Liver (tissue), 9 donors: ENCODE measurements around the gene FGD6. TPM values are rescaled to one million over a fixed set of nuclear protein-coding genes. Genes with fewer than 3 reads are reported as not detected.

Experiments
- DNase-seq: peaks from one replicate; pipeline ENCODE4 v3.0.0-alpha.2; 2017; ENCODE audit warnings: low spot score
- H3K27ac ChIP-seq, 2 donors: one replicate each; pipeline ENCODE4 v1.7.0; 2013; ENCODE audit warnings: inconsistent platforms in 2 of 2, low read length in 2 of 2, control low read depth in 1 of 2, low read depth in 1 of 2, mild to moderate bottlenecking in 1 of 2
- H3K27me3 ChIP-seq, 4 donors: one replicate each; pipeline versions ENCODE4 v1.6.1 to v1.7.0; 2013; ENCODE audit warnings: low read length in 3 of 4, inconsistent platforms in 1 of 4, mild to moderate bottlenecking in 1 of 4, moderate library complexity in 1 of 4; ENCODE audit not compliant: control insufficient read depth in 4 of 4, insufficient read depth in 4 of 4
- H3K36me3 ChIP-seq, 4 donors: one replicate each; pipeline versions ENCODE4 v1.6.1 to v1.7.0; 2013; ENCODE audit warnings: low read length in 3 of 4, mild to moderate bottlenecking in 3 of 4, low read depth in 1 of 4, moderate library complexity in 1 of 4; ENCODE audit not compliant: control insufficient read depth in 4 of 4, insufficient read depth in 3 of 4
- H3K4me1 ChIP-seq, 4 donors: one replicate each; pipeline versions ENCODE4 v1.6.1 to v1.7.0; 2013; ENCODE audit warnings: low read length in 3 of 4, mild to moderate bottlenecking in 3 of 4, moderate library complexity in 1 of 4; ENCODE audit not compliant: control insufficient read depth in 4 of 4, insufficient read depth in 4 of 4
- H3K4me3 ChIP-seq, 3 donors: one replicate each; pipeline versions ENCODE4 v1.6.1 to v1.7.0; 2013; ENCODE audit warnings: low read length in 3 of 3, control low read depth in 1 of 3, low read depth in 1 of 3, mild to moderate bottlenecking in 1 of 3
- H3K9ac ChIP-seq, 2 donors: one replicate each; pipeline ENCODE4 v1.7.0; 2013; ENCODE audit warnings: low read length in 2 of 2, mild to moderate bottlenecking in 2 of 2, moderate library complexity in 2 of 2, control low read depth in 1 of 2, low read depth in 1 of 2
- H3K9me3 ChIP-seq, 4 donors: one replicate each; pipeline versions ENCODE4 v1.6.1 to v1.7.0; 2013; ENCODE audit warnings: low read length in 3 of 4; ENCODE audit not compliant: control insufficient read depth in 4 of 4
- CTCF ChIP-seq: fragments of 150-350 bp; IDR thresholded peaks from 2 replicates; pipeline ENCODE4 v1.5.1; 2017; ENCODE audit warnings: improper control_type of control experiment, low read depth, low read length; ENCODE audit not compliant: missing input control
- EGR1 ChIP-seq, 2 donors: IDR thresholded peaks; 2 replicates each; pipeline ENCODE4 v1.6.1; 2016 to 2018; ENCODE audit warnings: antibody characterized with exemption in 2 of 2, low read depth in 2 of 2
- FOXA1 ChIP-seq: IDR thresholded peaks from 2 replicates; pipeline ENCODE4 v1.6.1; 2016; ENCODE audit warnings: antibody characterized with exemption
- FOXA2 ChIP-seq: IDR thresholded peaks from 2 replicates; pipeline ENCODE4 v1.6.1; 2016; ENCODE audit warnings: antibody characterized with exemption
- GABPA ChIP-seq, 2 donors: IDR thresholded peaks in 1 of 2; conservative IDR thresholded peaks in 1 of 2; 2 replicates each; pipeline ENCODE4 v1.6.1; 2016; ENCODE audit warnings: antibody characterized with exemption in 2 of 2, mild to moderate bottlenecking in 1 of 2, moderate library complexity in 1 of 2
- HNF4A ChIP-seq, 2 donors: conservative IDR thresholded peaks; 2 replicates each; pipeline ENCODE4 v1.6.1; 2016; ENCODE audit warnings: antibody characterized with exemption in 2 of 2, mild to moderate bottlenecking in 2 of 2
- HNF4G ChIP-seq: IDR thresholded peaks from 2 replicates; pipeline ENCODE4 v1.6.1; 2016; ENCODE audit warnings: antibody characterized with exemption
- JUND ChIP-seq, 2 donors: IDR thresholded peaks; 2 replicates each; pipeline ENCODE4 v1.6.1; 2016; ENCODE audit warnings: antibody characterized with exemption in 2 of 2
- MAX ChIP-seq: IDR thresholded peaks from 2 replicates; pipeline ENCODE4 v1.6.1; 2016; ENCODE audit warnings: antibody characterized with exemption
- NR2F2 ChIP-seq: IDR thresholded peaks from 2 replicates; pipeline ENCODE4 v1.6.1; 2016; ENCODE audit warnings: antibody characterized with exemption
- REST ChIP-seq: IDR thresholded peaks from 2 replicates; pipeline ENCODE4 v1.6.1; 2016; ENCODE audit warnings: antibody characterized with exemption, mild to moderate bottlenecking
- RXRA ChIP-seq, 2 donors: IDR thresholded peaks; 2 replicates each; pipeline ENCODE4 v1.6.1; 2017 to 2018; ENCODE audit warnings: antibody characterized with exemption in 2 of 2, mild to moderate bottlenecking in 1 of 2
- SP1 ChIP-seq: IDR thresholded peaks from 2 replicates; pipeline ENCODE4 v1.6.1; 2018; ENCODE audit warnings: antibody characterized with exemption, mild to moderate bottlenecking
- TAF1 ChIP-seq: conservative IDR thresholded peaks from 2 replicates; pipeline ENCODE4 v1.6.1; 2016; ENCODE audit warnings: antibody characterized with exemption, mild to moderate bottlenecking
- YY1 ChIP-seq: IDR thresholded peaks from 2 replicates; pipeline ENCODE4 v1.6.1; 2016; ENCODE audit warnings: antibody characterized with exemption, mild to moderate bottlenecking
- ZBTB33 ChIP-seq: IDR thresholded peaks from 2 replicates; pipeline ENCODE4 v1.6.1; 2016; ENCODE audit warnings: antibody characterized with exemption
- WGBS: extraction: QIAGEN DNeasy Blood & Tissue Kit; methylation state at CpG from one replicate; pipeline ENCODE4 v1.1.7; 2013; 5-methylcytosine and 5-hydroxymethylcytosine counted together
- polyA plus RNA-seq, 2 donors: library from polyadenylated mRNA; stranded (reverse) in 1 of 2; unstranded in 1 of 2; fragments of 200-250 nt in 1 of 2; fragments of >200 nt in 1 of 2; fragmentation: Nextera tagmentation in 1 of 2; extraction: Ambion mirVana in 1 of 2; gene quantifications; one replicate each; pipeline versions ENCODE4 v1.2.1 to v1.2.3, GENCODE V29; 2013 to 2015
- total RNA-seq, 2 donors: library from RNA; depleted of rRNA; stranded (reverse); fragments of >200 nt; gene quantifications; one replicate each; pipeline ENCODE4 v1.2.3, GENCODE V29; 2014
- donor health status: healthy.
- donor health status: healthy.
- donor health status: healthy.
- donor health status: healthy.
- donor health status: healthy.

Gene FGD6
- total and polyA plus RNA-seq, 4 donors, result 0.54 to 6.9 (median 2.4) TPM

DNA sequence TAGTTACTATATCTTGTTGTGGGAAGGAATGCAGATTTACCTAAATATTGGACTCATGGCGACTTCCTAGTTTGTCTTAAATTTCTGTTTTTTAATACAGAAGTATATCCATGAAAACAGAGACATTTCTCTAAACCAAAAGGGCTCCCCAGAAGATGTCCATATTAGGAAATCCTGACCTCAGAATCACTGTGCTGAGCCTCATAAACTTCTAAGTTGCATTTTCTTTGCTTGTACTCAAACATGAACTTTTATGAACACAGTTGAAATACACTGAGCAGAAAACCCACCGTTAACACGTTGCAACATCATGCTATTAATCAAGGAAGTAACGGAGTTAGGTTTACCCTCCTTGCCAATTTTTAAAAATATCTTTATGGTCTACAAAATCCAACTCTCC is 100.9 kb downstream of the FGD6 start:
- TF ChIP-seq TAF1 (no peak), EGR1 (IDR thresholded peaks at IDR 0.05; ENCODE audit: low read depth in 2 of 2) (no peak), FOXA1 (no peak), RXRA (IDR thresholded peaks at IDR 0.05) (no peak), JUND (IDR thresholded peaks at IDR 0.05) (no peak), MAX (no peak), HNF4A (conservative IDR thresholded peaks at IDR 0.05) (no peak), SP1 (no peak), REST (no peak), CTCF (no peak), HNF4G (no peak), YY1 (no peak), ZBTB33 (no peak)
- H3K9me3 ChIP-seq, result no peaks in the 10 kb centered on the region
- H3K27ac ChIP-seq, result no peak overlapping the region
- H3K4me3 ChIP-seq, result no peak overlapping the region
- 68% methylated on average over 4 of the region's 4 CpGs for WGBS
- peaks cover 0 to 11% (median 8%) of the 10 kb centered on the region in 4 donors for H3K4me1 ChIP-seq
- H3K9ac ChIP-seq, result no peak overlapping the region
- no peak for DNase-seq
- H3K36me3 ChIP-seq, result peaks cover 0 to 4% (median 0%) of the 10 kb centered on the region in 4 donors
- no peaks in the 10 kb centered on the region for H3K27me3 ChIP-seq

GRCh38 chr12:95115641-95116040 is 101.6 kb downstream of the FGD6 start:
- 87% methylated on average over 7 of the region's 7 CpGs for WGBS
- no peak overlapping the region for H3K27ac ChIP-seq
- H3K27me3 ChIP-seq, result no peaks in the 10 kb centered on the region
- no peak for DNase-seq
- peaks cover 0 to 4% (median 0%) of the 10 kb centered on the region in 4 donors for H3K36me3 ChIP-seq
- no peak overlapping the region for H3K4me3 ChIP-seq
- peaks cover 0 to 11% (median 8%) of the 10 kb centered on the region in 4 donors for H3K4me1 ChIP-seq
- H3K9ac ChIP-seq, result no peak overlapping the region
- H3K9me3 ChIP-seq, result no peaks in the 10 kb centered on the region
- TF ChIP-seq SP1 (no peak), JUND (IDR thresholded peaks at IDR 0.05) (no peak), GABPA (IDR thresholded peaks at IDR 0.05 in 1 of 2, conservative IDR thresholded peaks at IDR 0.05 in 1 of 2) (no peak), NR2F2 (no peak), RXRA (IDR thresholded peaks at IDR 0.05) (no peak), MAX (no peak), FOXA2 (no peak), REST (no peak), TAF1 (no peak), HNF4G (no peak), ZBTB33 (no peak)
